ENCODE results near the gene TLR2.
A peak's percentile ranks its signal among the peaks of the same experiment; 100 is the strongest.

Gene TLR2

GRCh38 chr4:153641532-153641931 lies 42.5 kb upstream of the TLR2 start:
- TF ChIP-seq, protein P1, sequence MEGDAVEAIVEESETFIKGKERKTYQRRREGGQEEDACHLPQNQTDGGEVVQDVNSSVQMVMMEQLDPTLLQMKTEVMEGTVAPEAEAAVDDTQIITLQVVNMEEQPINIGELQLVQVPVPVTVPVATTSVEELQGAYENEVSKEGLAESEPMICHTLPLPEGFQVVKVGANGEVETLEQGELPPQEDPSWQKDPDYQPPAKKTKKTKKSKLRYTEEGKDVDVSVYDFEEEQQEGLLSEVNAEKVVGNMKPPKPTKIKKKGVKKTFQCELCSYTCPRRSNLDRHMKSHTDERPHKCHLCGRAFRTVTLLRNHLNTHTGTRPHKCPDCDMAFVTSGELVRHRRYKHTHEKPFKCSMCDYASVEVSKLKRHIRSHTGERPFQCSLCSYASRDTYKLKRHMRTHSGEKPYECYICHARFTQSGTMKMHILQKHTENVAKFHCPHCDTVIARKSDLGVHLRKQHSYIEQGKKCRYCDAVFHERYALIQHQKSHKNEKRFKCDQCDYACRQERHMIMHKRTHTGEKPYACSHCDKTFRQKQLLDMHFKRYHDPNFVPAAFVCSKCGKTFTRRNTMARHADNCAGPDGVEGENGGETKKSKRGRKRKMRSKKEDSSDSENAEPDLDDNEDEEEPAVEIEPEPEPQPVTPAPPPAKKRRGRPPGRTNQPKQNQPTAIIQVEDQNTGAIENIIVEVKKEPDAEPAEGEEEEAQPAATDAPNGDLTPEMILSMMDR (IDR thresholded peaks at IDR 0.05): no peak

DNA sequence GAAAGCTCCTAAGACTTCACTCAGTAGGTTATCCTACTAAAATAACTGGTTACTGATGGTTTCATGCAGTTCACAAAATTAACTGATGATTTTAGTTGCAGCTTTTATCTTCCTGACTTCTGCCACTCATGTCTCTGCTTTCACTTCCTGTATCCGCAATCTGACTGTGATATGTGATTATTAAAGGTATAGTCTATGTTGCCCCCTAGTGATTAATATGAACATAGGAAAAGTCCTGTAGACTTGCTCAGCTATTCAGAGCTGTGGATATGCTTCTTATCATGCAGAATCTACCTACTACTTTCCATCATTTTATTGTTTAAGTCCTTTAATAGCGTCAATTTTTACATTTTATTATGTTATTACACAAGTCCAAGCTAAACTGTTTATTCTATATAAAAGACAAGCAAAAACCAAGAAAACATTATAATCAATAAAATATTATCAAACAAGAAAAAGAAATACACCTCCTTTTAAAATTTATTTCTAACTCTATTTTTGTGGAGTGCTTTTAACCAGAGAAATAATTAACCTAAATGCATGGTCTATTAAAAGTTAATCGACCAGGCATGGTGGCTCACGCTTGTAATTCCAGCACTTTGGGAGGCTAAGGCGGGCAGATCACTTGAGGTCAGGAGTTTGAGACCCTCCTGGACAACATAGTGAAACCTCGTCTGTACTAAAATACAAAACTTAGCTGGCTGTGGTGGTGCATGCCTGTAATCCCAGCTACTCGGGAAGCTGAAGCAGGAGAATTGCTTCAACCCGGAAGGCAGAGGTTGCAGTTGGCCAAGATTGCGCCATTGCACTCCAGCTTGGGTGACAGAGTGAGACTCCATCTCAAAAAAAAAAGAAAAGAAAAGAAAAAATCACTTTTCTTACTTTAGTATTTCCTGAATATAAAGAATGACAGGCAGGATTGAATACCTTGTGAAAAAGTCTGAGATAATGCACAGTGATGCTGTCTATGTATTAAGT lies 40.4 kb upstream of the TLR2 start:
- TF ChIP-seq, protein P1 (IDR thresholded peaks at IDR 0.05): peak; percentile 55

DNA sequence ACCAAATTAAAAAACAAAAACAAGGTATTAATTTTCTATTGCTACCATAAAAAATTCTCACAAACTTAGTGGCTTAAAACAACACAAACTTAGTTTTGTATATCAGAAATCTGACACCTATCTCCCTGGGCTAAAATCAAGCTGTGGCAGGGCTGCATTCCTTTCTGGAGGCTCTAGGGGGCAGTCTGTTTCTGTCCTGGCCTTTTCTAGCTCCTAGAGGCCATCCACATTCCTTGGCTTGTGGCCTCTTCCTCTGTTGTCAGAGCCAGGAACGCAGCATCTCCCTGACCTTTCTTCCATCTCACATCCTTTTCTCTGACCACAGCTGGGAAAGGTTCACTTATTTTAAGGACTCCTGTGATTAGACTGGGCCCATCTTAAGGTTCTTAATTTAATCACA lies 38.9 kb upstream of the TLR2 start:
- TF ChIP-seq, protein P1 (IDR thresholded peaks at IDR 0.05): no peak

DNA sequence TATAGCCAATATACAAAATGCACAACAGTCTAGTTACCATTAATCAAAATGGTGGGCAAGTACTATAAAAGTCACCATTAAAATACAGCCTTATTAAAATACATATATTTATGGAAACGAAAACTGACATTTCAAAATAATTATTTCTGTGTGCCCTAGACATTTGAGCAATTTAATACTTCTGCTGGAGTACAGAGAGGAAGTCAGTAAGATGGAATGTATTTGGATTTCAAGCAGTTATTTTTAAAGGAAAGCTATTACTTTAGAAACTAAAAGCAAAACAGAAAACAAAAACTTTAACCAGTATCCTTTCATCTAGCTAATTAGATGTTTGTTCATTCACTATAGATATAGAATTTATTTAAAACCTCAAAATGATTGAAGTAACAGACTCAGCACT lies 37.8 kb upstream of the TLR2 start:
- TF ChIP-seq, protein P1 (IDR thresholded peaks at IDR 0.05): no peak

DNA sequence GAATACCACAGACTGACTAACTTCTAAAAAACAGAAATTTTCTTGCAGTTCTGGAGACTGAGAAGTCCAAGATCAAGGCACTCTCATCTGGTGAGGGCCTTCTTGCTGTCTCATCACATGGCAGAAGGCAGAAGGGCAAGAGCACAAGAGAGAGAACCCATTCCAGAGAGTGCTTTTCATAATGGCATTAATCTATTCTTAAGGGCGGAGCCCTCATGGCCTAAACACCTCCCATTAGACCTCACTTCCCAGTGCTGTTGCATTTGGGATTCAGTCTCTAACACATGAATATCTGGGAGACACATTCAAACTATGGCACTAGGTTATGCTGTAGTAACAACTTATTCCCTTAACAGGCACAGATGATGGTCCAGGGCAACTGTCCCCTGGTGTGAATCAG lies 37.1 kb upstream of the TLR2 start:
- TF ChIP-seq, protein P1 (IDR thresholded peaks at IDR 0.05): no peak

DNA sequence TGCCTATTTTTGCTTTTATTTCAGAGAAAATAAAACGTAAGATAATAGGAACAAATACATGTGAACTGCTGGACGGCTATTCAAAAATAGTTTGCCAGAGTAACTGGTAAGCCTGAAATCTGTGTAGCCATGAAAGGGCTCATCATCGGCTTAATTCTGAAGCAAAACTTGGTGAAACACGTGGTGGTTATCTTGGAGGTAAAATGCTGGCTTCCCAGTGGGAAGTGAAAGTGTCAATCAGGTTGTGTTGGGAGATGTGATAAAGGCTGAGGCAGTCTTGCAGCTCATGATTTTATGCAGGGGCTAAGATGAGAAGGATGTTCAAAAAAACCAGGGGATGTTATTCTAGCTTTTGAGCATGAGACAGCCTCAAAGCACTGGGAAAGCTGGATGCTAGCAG lies 36.1 kb upstream of the TLR2 start:
- TF ChIP-seq, protein P1 (IDR thresholded peaks at IDR 0.05): no peak

DNA sequence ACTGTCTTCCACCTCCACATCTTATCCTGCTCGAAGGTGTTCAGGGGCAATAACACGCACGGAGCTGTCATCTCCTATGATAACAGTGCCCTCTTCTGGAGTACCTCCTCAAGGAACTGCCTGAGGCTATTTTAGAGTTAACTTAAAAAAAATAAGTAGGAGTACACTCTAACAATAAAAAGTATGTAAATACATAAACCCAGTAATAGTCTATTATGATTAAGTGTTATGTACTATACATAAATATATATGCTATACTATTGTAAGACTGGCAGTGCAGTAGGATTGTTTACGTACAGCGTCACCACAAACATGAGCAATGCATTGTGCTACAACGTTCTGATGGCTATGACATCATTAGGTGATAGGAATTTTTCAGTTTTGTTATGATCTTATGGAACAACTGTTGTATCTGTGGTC lies 34.5 kb upstream of the TLR2 start:
- TF ChIP-seq, protein P1 (IDR thresholded peaks at IDR 0.05): peak; percentile 66
